ENCODE data around the gene BLOC1S1.

GRCh38 chr12:55670276-55670675 lies 45.6 kb upstream of the BLOC1S1 start:
- no peak for TF ChIP-seq EZH2 (IDR thresholded peaks at IDR 0.05)
- TF ChIP-seq POLR2AphosphoS5 (IDR thresholded peaks at IDR 0.05; ENCODE audit: borderline replicate concordance, low read depth, low read length) = no peak
